ENCODE data around the gene GPX4.

DNA sequence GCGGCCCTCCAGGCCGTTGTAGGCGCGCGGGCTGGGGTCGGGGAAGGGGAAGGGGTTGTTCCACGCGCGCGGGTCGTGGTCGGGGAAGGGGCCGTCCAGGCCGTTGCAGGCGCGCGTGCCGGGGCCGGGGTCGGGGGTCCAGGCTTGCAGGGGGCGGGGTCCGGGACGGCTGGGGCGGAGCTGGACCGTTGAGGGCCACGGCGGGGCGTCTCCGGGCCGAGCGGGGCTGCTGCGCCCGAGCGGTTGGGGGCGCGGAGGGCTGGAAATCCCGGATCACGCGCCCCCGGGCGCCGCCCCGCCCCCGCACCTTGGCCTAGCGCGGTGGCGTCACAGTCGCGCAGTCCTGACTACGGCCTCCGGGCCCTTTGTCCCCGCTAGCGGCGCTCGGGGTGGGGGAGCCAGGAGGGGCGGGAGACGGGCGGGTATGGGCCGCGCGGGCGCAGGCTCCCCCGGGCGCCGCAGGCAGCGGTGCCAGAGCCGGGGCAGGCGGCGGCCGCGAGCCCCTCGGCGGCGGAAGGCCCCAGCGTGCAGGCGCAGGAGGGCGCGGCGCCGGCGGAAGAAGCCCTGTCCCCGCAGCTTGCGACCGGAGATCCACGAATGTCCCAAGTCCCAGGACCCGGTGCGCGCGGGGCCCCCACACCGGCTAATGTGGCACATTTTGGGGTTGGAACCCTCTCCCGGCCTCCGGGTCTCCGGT is 665 bp downstream of the GPX4 start:
- TF ChIP-seq, protein P1, sequence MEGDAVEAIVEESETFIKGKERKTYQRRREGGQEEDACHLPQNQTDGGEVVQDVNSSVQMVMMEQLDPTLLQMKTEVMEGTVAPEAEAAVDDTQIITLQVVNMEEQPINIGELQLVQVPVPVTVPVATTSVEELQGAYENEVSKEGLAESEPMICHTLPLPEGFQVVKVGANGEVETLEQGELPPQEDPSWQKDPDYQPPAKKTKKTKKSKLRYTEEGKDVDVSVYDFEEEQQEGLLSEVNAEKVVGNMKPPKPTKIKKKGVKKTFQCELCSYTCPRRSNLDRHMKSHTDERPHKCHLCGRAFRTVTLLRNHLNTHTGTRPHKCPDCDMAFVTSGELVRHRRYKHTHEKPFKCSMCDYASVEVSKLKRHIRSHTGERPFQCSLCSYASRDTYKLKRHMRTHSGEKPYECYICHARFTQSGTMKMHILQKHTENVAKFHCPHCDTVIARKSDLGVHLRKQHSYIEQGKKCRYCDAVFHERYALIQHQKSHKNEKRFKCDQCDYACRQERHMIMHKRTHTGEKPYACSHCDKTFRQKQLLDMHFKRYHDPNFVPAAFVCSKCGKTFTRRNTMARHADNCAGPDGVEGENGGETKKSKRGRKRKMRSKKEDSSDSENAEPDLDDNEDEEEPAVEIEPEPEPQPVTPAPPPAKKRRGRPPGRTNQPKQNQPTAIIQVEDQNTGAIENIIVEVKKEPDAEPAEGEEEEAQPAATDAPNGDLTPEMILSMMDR (IDR thresholded peaks at IDR 0.05) = no peak
- peak; percentile 24 for TF ChIP-seq EZH2 (IDR thresholded peaks at IDR 0.05)
- no peak for TF ChIP-seq EZH2phosphoT487 (IDR thresholded peaks at IDR 0.05)

Measured in neural progenitor cell (in vitro differentiated cells).